Measurements from ENCODE around the gene WFDC5.

DNA sequence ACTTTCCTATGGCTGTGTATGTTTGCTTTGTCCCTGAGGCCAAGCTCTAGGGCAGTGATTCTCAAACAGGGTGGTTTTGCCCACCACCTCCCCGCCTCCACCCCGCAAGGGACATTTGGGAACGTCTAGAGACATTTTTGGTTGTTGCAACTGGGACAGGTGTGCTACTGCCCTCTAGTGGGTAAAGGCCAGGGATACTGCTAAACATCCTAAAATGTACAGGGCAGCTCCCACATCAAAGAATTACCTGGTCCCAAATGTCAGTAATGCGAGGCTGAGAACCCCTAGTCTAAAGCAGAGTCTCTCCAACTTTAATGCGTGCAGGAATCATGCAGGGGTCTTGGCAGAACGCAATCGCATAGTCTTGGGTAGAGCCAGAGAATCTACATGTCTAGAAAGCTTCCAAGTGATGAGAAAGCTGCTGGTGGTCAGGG, 19.2 kb downstream of the WFDC5 start:
- TF ChIP-seq, protein P1, sequence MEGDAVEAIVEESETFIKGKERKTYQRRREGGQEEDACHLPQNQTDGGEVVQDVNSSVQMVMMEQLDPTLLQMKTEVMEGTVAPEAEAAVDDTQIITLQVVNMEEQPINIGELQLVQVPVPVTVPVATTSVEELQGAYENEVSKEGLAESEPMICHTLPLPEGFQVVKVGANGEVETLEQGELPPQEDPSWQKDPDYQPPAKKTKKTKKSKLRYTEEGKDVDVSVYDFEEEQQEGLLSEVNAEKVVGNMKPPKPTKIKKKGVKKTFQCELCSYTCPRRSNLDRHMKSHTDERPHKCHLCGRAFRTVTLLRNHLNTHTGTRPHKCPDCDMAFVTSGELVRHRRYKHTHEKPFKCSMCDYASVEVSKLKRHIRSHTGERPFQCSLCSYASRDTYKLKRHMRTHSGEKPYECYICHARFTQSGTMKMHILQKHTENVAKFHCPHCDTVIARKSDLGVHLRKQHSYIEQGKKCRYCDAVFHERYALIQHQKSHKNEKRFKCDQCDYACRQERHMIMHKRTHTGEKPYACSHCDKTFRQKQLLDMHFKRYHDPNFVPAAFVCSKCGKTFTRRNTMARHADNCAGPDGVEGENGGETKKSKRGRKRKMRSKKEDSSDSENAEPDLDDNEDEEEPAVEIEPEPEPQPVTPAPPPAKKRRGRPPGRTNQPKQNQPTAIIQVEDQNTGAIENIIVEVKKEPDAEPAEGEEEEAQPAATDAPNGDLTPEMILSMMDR (conservative IDR thresholded peaks at IDR 0.05; ENCODE audit: low read depth in 2 of 2) = peak; percentile 70 to 88
- TF ChIP-seq JUNB (IDR thresholded peaks at IDR 0.05; ENCODE audit: unreplicated experiment) = no peak
